GM19193 (cell line): Measurements from ENCODE around the gene DCAF8L2.

Source experiments
- POLR2A ChIP-seq: IDR thresholded peaks from 4 replicates; pipeline ENCODE4 v1.6.1; 2011; ENCODE audit not compliant: insufficient read depth, insufficient read length; ENCODE audit errors: extremely low read depth

DCAF8L2 gene

GRCh38 chrX:27590044-27590443 is at the start of gene DCAF8L2:
Gene DCAF8L2, plus strand, starts transcription at chrX:27590344. Its CDS starts 156,552 bp downstream, at chrX:27746896.
- no peak for TF ChIP-seq POLR2A

- TF ChIP-seq POLR2A = no peak
Observed at GRCh38 chrX:27548624-27549023, 41.5 kb upstream of the DCAF8L2 start.

GRCh38 chrX:27549688-27550087 is 40.5 kb upstream of the DCAF8L2 start:
- TF ChIP-seq POLR2A = no peak

GRCh38 chrX:27555514-27555913 is 34.6 kb upstream of the DCAF8L2 start:
- TF ChIP-seq POLR2A = no peak

- TF ChIP-seq POLR2A = no peak
Observed at GRCh38 chrX:27565992-27566391, 24.2 kb upstream of the DCAF8L2 start.

- TF ChIP-seq POLR2A = no peak
Observed at GRCh38 chrX:27571164-27571563, 19.0 kb upstream of the DCAF8L2 start.

- no peak for TF ChIP-seq POLR2A
Observed at GRCh38 chrX:27575565-27575964, 14.6 kb upstream of the DCAF8L2 start.

- TF ChIP-seq POLR2A = no peak
Observed at GRCh38 chrX:27583976-27584375, 6.2 kb upstream of the DCAF8L2 start.

GRCh38 chrX:27591938-27592337 is 1.8 kb downstream of the DCAF8L2 start:
- TF ChIP-seq POLR2A = no peak

GRCh38 chrX:27597508-27597907 is 7.4 kb downstream of the DCAF8L2 start:
- TF ChIP-seq POLR2A = no peak

GRCh38 chrX:27598312-27598711 is 8.2 kb downstream of the DCAF8L2 start:
- no peak for TF ChIP-seq POLR2A

GRCh38 chrX:27599928-27600327 is 9.8 kb downstream of the DCAF8L2 start:
- no peak for TF ChIP-seq POLR2A

GRCh38 chrX:27600686-27601085 is 10.5 kb downstream of the DCAF8L2 start:
- no peak for TF ChIP-seq POLR2A

- TF ChIP-seq POLR2A = no peak
Observed at GRCh38 chrX:27608671-27609070, 18.5 kb downstream of the DCAF8L2 start.

- no peak for TF ChIP-seq POLR2A
Observed at GRCh38 chrX:27619459-27619858, 29.3 kb downstream of the DCAF8L2 start.

- no peak for TF ChIP-seq POLR2A
Observed at GRCh38 chrX:27619975-27620374, 29.8 kb downstream of the DCAF8L2 start.

- TF ChIP-seq POLR2A = no peak
Observed at GRCh38 chrX:27622883-27623282, 32.7 kb downstream of the DCAF8L2 start.
